Endodermal cell (in vitro differentiated cells): Measurements from ENCODE around the gene UBAP1L. TPM values are rescaled to one million over a fixed set of nuclear protein-coding genes. Genes with fewer than 3 reads are reported as not detected.
"Not testable (repeated sequence)": the region's sequence is repeated elsewhere in the genome, so short reads cannot be mapped to it uniquely, and the experiment has no call there.

Experiments
- DNase-seq: peaks from one replicate; pipeline ENCODE4 v3.0.0-alpha.2; 2017
- H3K27ac ChIP-seq: 2 replicates; pipeline ENCODE4 v1.5.1; 2013; ENCODE audit warnings: mild to moderate bottlenecking, low read depth, low read length, moderate library complexity
- H3K27me3 ChIP-seq: 2 replicates; pipeline ENCODE4 v1.6.1; 2013; ENCODE audit warnings: mild to moderate bottlenecking, low read length, moderate library complexity; ENCODE audit not compliant: insufficient read depth, control insufficient read depth, poor library complexity, severe bottlenecking
- H3K36me3 ChIP-seq: 2 replicates; pipeline ENCODE4 v1.7.0; 2013; ENCODE audit warnings: mild to moderate bottlenecking, low read length, moderate library complexity; ENCODE audit not compliant: control insufficient read depth, insufficient read depth
- H3K4me1 ChIP-seq: one replicate; pipeline ENCODE4 v1.7.0; 2013; ENCODE audit warnings: low read length; ENCODE audit not compliant: control insufficient read depth, insufficient read depth
- H3K4me3 ChIP-seq: 2 replicates; pipeline ENCODE4 v1.5.1; 2013; ENCODE audit warnings: mild to moderate bottlenecking, low read length, moderate library complexity
- H3K9ac ChIP-seq: 2 replicates; pipeline ENCODE4 v1.6.1; 2013; ENCODE audit warnings: mild to moderate bottlenecking, low read length, moderate library complexity; ENCODE audit not compliant: poor library complexity, severe bottlenecking; ENCODE audit errors: extremely low read depth
- H3K9me3 ChIP-seq: 2 replicates; pipeline ENCODE4 v1.6.1; 2013; ENCODE audit warnings: mild to moderate bottlenecking, low read length, moderate library complexity; ENCODE audit not compliant: control insufficient read depth
- H3K27ac Mint-ChIP-seq: 2 replicates; pipeline ENCODE4 v1.8.0; 2020; ENCODE audit warnings: mixed read lengths
- H3K27me3 Mint-ChIP-seq: 2 replicates; pipeline ENCODE4 v1.8.0; 2021; ENCODE audit warnings: mild to moderate bottlenecking, mixed read lengths; ENCODE audit not compliant: insufficient read depth
- H3K36me3 Mint-ChIP-seq: 2 replicates; pipeline ENCODE4 v1.8.0; 2020; ENCODE audit warnings: low read depth, mixed read lengths
- H3K4me1 Mint-ChIP-seq: 2 replicates; pipeline ENCODE4 v1.8.0; 2020; ENCODE audit warnings: mixed read lengths
- H3K4me3 Mint-ChIP-seq: 2 replicates; pipeline ENCODE4 v1.8.0; 2020; ENCODE audit warnings: mild to moderate bottlenecking, moderate library complexity, mixed read lengths
- H3K9me3 Mint-ChIP-seq: 2 replicates; pipeline ENCODE4 v1.8.0; 2020; ENCODE audit warnings: mild to moderate bottlenecking, mixed read lengths
- CTCF ChIP-seq: fragments of 200-600 bp; sonication (generic); conservative IDR thresholded peaks from 2 replicates; pipeline ENCODE4 v1.5.0; 2021; ENCODE audit warnings: antibody characterized with exemption, mild to moderate bottlenecking
- WGBS, 2 experiments: methylation state at CpG; one replicate each; pipeline versions ENCODE4 v1.1.5 to v1.1.7; 2013; ENCODE audit warnings: missing lambda C conversion rate in 2 of 2, mixed read lengths in 1 of 2; ENCODE audit not compliant: insufficient coverage in 1 of 2, insufficient read length in 1 of 2; 5-methylcytosine and 5-hydroxymethylcytosine counted together
- total RNA-seq, 2 donors: library from RNA; stranded (reverse); fragmentation: NEBNext Ultra II Directional in 1 of 2; extraction: Animal tissue kit (Norgen Biotek cat#: 25700) in 1 of 2; gene quantifications; 2 replicates in 1 of 2; 3 replicates in 1 of 2; pipeline ENCODE4 v1.2.1, GENCODE V29; 2021

Gene UBAP1L
- total RNA-seq, 2 donors from 2014 or later: 3.4 to 4.2 TPM

GRCh38 chr15:65095747-65096104, 19.3 kb downstream of the UBAP1L start:
- Histone ChIP-seq H3K27me3 (no peaks in the 10 kb centered on the region), H3K4me3 (no peak overlapping the region), H3K27ac (no peak overlapping the region), H3K9me3 (no peaks in the 10 kb centered on the region), H3K4me1 (no peaks in the 10 kb centered on the region), H3K9ac (no peak overlapping the region), H3K36me3 (peaks cover 21% of the 10 kb centered on the region)
- Mint-ChIP-seq H3K36me3 (peaks cover 13% of the 10 kb centered on the region), H3K27me3 (no peaks in the 10 kb centered on the region), H3K9me3 (no peaks in the 10 kb centered on the region), H3K4me3 (no peak overlapping the region), H3K27ac (no peak overlapping the region), H3K4me1 (no peaks in the 10 kb centered on the region)
- peak; percentile 20 for DNase-seq
- 88 to 94% methylated on average over 6 of the region's 6 CpGs for WGBS, 2 experiments
- TF ChIP-seq CTCF: no peak

GRCh38 chr15:65095011-65095746, 19.8 kb downstream of the UBAP1L start:
- DNase-seq: peak; percentile 29
- no peak overlapping the region for H3K4me3 Mint-ChIP-seq
- Histone ChIP-seq H3K9ac (no peak overlapping the region), H3K27ac (no peak overlapping the region), H3K36me3 (peaks cover 19% of the 10 kb centered on the region), H3K4me3 (no peak overlapping the region), H3K27me3 (no peaks in the 10 kb centered on the region), H3K9me3 (no peaks in the 10 kb centered on the region), H3K4me1 (no peaks in the 10 kb centered on the region)
- no peaks in the 10 kb centered on the region for H3K9me3 Mint-ChIP-seq
- no peak overlapping the region for H3K27ac Mint-ChIP-seq
- no peaks in the 10 kb centered on the region for H3K4me1 Mint-ChIP-seq
- no peak for TF ChIP-seq CTCF
- peaks cover 13% of the 10 kb centered on the region for H3K36me3 Mint-ChIP-seq
- 87 to 93% methylated on average over 4 to 5 of the region's 5 CpGs for WGBS, 2 experiments
- H3K27me3 Mint-ChIP-seq: no peaks in the 10 kb centered on the region

- no peak overlapping the region for H3K4me3 ChIP-seq
- no peaks in the 10 kb centered on the region for H3K27me3 Mint-ChIP-seq
- no peaks in the 10 kb centered on the region for H3K9me3 Mint-ChIP-seq
- no peaks in the 10 kb centered on the region for H3K27me3 ChIP-seq
- no peak overlapping the region for H3K4me3 Mint-ChIP-seq
- H3K36me3 ChIP-seq: peaks cover 14% of the 10 kb centered on the region
- peaks cover 3% of the 10 kb centered on the region for H3K4me1 Mint-ChIP-seq
- no peaks in the 10 kb centered on the region for H3K9me3 ChIP-seq
- peaks cover 13% of the 10 kb centered on the region for H3K36me3 Mint-ChIP-seq
- no peak overlapping the region for H3K9ac ChIP-seq
- TF ChIP-seq CTCF: no peak
- no peaks in the 10 kb centered on the region for H3K4me1 ChIP-seq
- peak overlapping the region; percentile 55 for H3K27ac Mint-ChIP-seq
- 92 to 96% methylated on average over 10 to 14 of the region's 14 CpGs for WGBS, 2 experiments
- DNase-seq: peak; percentile 36
- H3K27ac ChIP-seq: no peak overlapping the region
Observed at GRCh38 chr15:65094294-65094995, 20.6 kb downstream of the UBAP1L start.

GRCh38 chr15:65093793-65094170, 21.2 kb downstream of the UBAP1L start:
- not testable (repeated sequence) for H3K36me3 ChIP-seq, H3K27ac Mint-ChIP-seq, H3K9me3 Mint-ChIP-seq, H3K27ac ChIP-seq, H3K4me1 ChIP-seq, DNase-seq, H3K4me3 Mint-ChIP-seq, H3K4me3 ChIP-seq, H3K27me3 ChIP-seq, H3K27me3 Mint-ChIP-seq, H3K4me1 Mint-ChIP-seq, H3K9me3 ChIP-seq, H3K9ac ChIP-seq
- peaks cover 11% of the 10 kb centered on the region for H3K36me3 Mint-ChIP-seq
- 92 to 94% methylated on average over 13 of the region's 13 CpGs for WGBS, 2 experiments
